Neural cell (in vitro differentiated cells): ENCODE results near the gene BNIPL.

Experiments
- EZH2 ChIP-seq: fragments of 200-600, 300-800 bp; shearing (Covaris generic), sonication (generic); IDR thresholded peaks from 2 replicates; pipeline ENCODE4 v1.6.1; 2014; ENCODE audit warnings: antibody characterized with exemption, low read length, borderline replicate concordance, mild to moderate bottlenecking; ENCODE audit not compliant: insufficient read depth, poor library complexity, severe bottlenecking
- MXI1 ChIP-seq: fragments of 450-650 bp; conservative IDR thresholded peaks from 2 replicates; pipeline ENCODE4 v1.6.1; 2014; ENCODE audit warnings: antibody characterized with exemption, mild to moderate bottlenecking; ENCODE audit not compliant: poor library complexity, severe bottlenecking
- POLR2AphosphoS5 ChIP-seq: IDR thresholded peaks from 2 replicates; pipeline ENCODE4 v1.6.1; 2012
- SMC3 ChIP-seq: fragments of 450-650 bp; conservative IDR thresholded peaks from 2 replicates; pipeline ENCODE4 v1.6.1; 2014; ENCODE audit warnings: antibody characterized with exemption, mild to moderate bottlenecking, moderate library complexity; ENCODE audit not compliant: poor library complexity
- TAF1 ChIP-seq: IDR thresholded peaks from 2 replicates; pipeline ENCODE4 v1.6.1; 2012; ENCODE audit warnings: low read depth
- TF ChIP-seq, protein P1 (sequence below): fragments of 450-650 bp; IDR thresholded peaks from 2 replicates; pipeline ENCODE4 v1.5.1; 2014; ENCODE audit warnings: antibody characterized with exemption, mild to moderate bottlenecking, moderate library complexity; ENCODE audit not compliant: poor library complexity, severe bottlenecking
- TF ChIP-seq, protein P2 (sequence below): IDR thresholded peaks from 2 replicates; pipeline ENCODE4 v1.6.1; 2012; ENCODE audit warnings: borderline replicate concordance

DNA sequence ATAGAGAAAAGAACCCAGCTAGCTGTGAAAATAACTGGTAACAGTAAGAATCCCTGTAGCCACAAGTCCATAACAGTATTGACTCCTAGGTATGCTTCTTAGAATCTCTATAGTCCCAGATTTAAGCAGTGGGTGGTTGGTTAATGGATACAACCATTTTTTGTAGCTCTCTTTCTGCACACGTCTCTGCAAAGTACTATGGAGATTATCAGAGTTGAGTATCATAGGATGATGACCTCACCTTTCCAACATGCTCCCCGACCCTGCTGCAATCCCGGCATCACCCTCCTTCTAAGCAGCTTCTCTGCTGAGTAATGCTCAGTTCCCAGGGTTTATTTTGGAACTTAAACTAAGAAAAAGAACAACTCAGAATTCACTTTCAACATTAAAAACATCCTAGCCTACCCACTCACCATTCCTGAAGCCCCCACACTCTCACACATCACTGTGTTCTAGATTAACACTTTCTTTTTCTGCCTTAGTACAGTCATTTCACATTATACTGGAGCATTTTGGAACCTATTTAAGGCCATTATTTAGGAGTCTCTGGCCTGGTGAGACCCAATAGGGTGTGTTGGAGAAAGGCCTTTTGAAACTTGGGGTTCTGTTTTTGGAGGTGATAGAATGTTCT lies 26.5 kb downstream of the BNIPL start:
- TF ChIP-seq, protein P1, sequence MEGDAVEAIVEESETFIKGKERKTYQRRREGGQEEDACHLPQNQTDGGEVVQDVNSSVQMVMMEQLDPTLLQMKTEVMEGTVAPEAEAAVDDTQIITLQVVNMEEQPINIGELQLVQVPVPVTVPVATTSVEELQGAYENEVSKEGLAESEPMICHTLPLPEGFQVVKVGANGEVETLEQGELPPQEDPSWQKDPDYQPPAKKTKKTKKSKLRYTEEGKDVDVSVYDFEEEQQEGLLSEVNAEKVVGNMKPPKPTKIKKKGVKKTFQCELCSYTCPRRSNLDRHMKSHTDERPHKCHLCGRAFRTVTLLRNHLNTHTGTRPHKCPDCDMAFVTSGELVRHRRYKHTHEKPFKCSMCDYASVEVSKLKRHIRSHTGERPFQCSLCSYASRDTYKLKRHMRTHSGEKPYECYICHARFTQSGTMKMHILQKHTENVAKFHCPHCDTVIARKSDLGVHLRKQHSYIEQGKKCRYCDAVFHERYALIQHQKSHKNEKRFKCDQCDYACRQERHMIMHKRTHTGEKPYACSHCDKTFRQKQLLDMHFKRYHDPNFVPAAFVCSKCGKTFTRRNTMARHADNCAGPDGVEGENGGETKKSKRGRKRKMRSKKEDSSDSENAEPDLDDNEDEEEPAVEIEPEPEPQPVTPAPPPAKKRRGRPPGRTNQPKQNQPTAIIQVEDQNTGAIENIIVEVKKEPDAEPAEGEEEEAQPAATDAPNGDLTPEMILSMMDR: no peak
- TF ChIP-seq MXI1 (no peak), EZH2 (no peak), POLR2AphosphoS5 (no peak), SMC3 (no peak), TAF1 (no peak)
- TF ChIP-seq, protein P2, sequence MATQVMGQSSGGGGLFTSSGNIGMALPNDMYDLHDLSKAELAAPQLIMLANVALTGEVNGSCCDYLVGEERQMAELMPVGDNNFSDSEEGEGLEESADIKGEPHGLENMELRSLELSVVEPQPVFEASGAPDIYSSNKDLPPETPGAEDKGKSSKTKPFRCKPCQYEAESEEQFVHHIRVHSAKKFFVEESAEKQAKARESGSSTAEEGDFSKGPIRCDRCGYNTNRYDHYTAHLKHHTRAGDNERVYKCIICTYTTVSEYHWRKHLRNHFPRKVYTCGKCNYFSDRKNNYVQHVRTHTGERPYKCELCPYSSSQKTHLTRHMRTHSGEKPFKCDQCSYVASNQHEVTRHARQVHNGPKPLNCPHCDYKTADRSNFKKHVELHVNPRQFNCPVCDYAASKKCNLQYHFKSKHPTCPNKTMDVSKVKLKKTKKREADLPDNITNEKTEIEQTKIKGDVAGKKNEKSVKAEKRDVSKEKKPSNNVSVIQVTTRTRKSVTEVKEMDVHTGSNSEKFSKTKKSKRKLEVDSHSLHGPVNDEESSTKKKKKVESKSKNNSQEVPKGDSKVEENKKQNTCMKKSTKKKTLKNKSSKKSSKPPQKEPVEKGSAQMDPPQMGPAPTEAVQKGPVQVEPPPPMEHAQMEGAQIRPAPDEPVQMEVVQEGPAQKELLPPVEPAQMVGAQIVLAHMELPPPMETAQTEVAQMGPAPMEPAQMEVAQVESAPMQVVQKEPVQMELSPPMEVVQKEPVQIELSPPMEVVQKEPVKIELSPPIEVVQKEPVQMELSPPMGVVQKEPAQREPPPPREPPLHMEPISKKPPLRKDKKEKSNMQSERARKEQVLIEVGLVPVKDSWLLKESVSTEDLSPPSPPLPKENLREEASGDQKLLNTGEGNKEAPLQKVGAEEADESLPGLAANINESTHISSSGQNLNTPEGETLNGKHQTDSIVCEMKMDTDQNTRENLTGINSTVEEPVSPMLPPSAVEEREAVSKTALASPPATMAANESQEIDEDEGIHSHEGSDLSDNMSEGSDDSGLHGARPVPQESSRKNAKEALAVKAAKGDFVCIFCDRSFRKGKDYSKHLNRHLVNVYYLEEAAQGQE: no peak
